ENCODE results near the gene CYSTM1. TPM values are rescaled to one million over a fixed set of nuclear protein-coding genes. Genes with fewer than 3 reads are reported as not detected.

The CYSTM1 gene
- total and polyA plus RNA-seq, 2 of the 8 experiments (the other 6 are each of a cell fraction or from before 2014, with no cell fraction given), result 25.0 to 47.8 TPM

- peaks cover 0 to 9% of the 10 kb centered on the region in 2 experiments; a peak in 1 of 4 replicates for H3K79me2 ChIP-seq (ENCODE audit: control insufficient read depth in 1 of 2, insufficient read depth in 2 of 2, low read length in 2 of 2)
- H2BK12ac ChIP-seq (ENCODE audit: low read depth, low read length), result no peak overlapping the region
- FAIRE-seq (no peak), DNase-seq (ENCODE audit: low read depth in 1 of 2, low spot score in 2 of 2) (no peak)
- no peak overlapping the region for H4K5ac ChIP-seq (ENCODE audit: insufficient read length, low read depth, low read length)
- ChIA-PET POLR2A (ENCODE audit: partially characterized antibody) (interaction anchor here (0.7 kb wide), 1 partner anchor 97 kb away, joined by 3 read pairs; no protein-coding TSS in a partner anchor), CTCF (ENCODE audit: partially characterized antibody) (interaction anchor here (1.1 to 25.9 kb wide), 4 partner anchors 6 to 115 kb away, joined by 3 to 676 read pairs (median 68); partner anchors contain the start of gene HBEGF)
- H3K18ac ChIP-seq (ENCODE audit: extremely low read depth, low read length), result no peak overlapping the region
- no peak overlapping the region for H3K14ac ChIP-seq (ENCODE audit: insufficient read length)
- H3K4me2 ChIP-seq (ENCODE audit: insufficient read depth in 1 of 2, low read depth in 2 of 2, low read length in 2 of 2), result no peak overlapping the region
- H2BK20ac ChIP-seq (ENCODE audit: low read length), result no peak overlapping the region
- peaks cover 4 to 12% of the 10 kb centered on the region in 2 experiments for H4K20me1 ChIP-seq (replicated peaks in 1 of 2; ENCODE audit: control insufficient read depth in 1 of 2, insufficient read depth in 2 of 2, low read length in 2 of 2)
- H3K9me3 ChIP-seq (ENCODE audit: insufficient read depth in 2 of 2, low read depth in 1 of 2, low read length in 1 of 2), result no peaks in the 10 kb centered on the region
- no peaks in the 10 kb centered on the region for H3K23me2 ChIP-seq (ENCODE audit: low read depth, low read length)
- H2BK120ac ChIP-seq (replicated peaks; ENCODE audit: low read depth, low read length), result no peak overlapping the region
- peaks cover 3 to 11% (median 5%) of the 10 kb centered on the region in 4 experiments; a peak in 6 of 7 replicates for H3K4me1 ChIP-seq (replicated peaks in 1 of 4; ENCODE audit: control insufficient read depth in 3 of 4, insufficient read depth in 4 of 4, low read length in 3 of 4)
- no peak overlapping the region for H3K4ac ChIP-seq (replicated peaks; ENCODE audit: insufficient read length, low read depth, low read length)
- H2BK15ac ChIP-seq (ENCODE audit: low read length), result no peak overlapping the region
- no peak overlapping the region for H3K9ac ChIP-seq (replicated peaks in 1 of 4; ENCODE audit: extremely low read depth in 1 of 4, low read depth in 3 of 4, low read length in 3 of 4)
- no peak overlapping the region for H2BK5ac ChIP-seq (ENCODE audit: low read depth, low read length)
- H3K23ac ChIP-seq (ENCODE audit: insufficient read length), result no peak overlapping the region
- H3K56ac ChIP-seq (replicated peaks; ENCODE audit: insufficient read length, low read depth, low read length), result no peak overlapping the region
- H3K4me3 ChIP-seq (ENCODE audit: extremely low read depth in 1 of 4, insufficient read depth in 2 of 4, low read depth in 3 of 4, low read length in 4 of 4), result no peak overlapping the region
- H2AK5ac ChIP-seq (ENCODE audit: low read depth, low read length), result no peak overlapping the region
- peaks cover 4% of the 10 kb centered on the region; the same call in 1 of the 2 replicates for H3K79me1 ChIP-seq (ENCODE audit: low read depth, low read length)
- H4K91ac ChIP-seq (replicated peaks; ENCODE audit: insufficient read length, low read length), result no peak overlapping the region
- 95% methylated on average over 3 of the region's 3 CpGs; no CpG with 5 or more reads in 1 of the 2 experiments for WGBS, 2 experiments (ENCODE audit: extremely low coverage in 1 of 2, insufficient coverage in 1 of 2, insufficient read length in 1 of 2, insufficient replicate concordance in 2 of 2, low coverage in 1 of 2, low lambda C conversion rate in 2 of 2, missing lambda C conversion rate in 1 of 2)
- no peak overlapping the region for H2AFZ ChIP-seq (ENCODE audit: low read length)
- no peaks in the 10 kb centered on the region for H3K36me3 ChIP-seq (ENCODE audit: control insufficient read depth in 2 of 4, insufficient read depth in 4 of 4, low read length in 3 of 4)
- H3K27me3 ChIP-seq (replicated peaks in 1 of 4; ENCODE audit: control insufficient read depth in 3 of 4, extremely low read depth in 1 of 4, insufficient read depth in 3 of 4, low read length in 3 of 4), result no peaks in the 10 kb centered on the region
- H3K27ac ChIP-seq (ENCODE audit: low read depth, low read length), result no peak overlapping the region
- no peak overlapping the region for H4K8ac ChIP-seq (ENCODE audit: extremely low read depth, insufficient read depth, low read length)
- TF ChIP-seq, protein P1, sequence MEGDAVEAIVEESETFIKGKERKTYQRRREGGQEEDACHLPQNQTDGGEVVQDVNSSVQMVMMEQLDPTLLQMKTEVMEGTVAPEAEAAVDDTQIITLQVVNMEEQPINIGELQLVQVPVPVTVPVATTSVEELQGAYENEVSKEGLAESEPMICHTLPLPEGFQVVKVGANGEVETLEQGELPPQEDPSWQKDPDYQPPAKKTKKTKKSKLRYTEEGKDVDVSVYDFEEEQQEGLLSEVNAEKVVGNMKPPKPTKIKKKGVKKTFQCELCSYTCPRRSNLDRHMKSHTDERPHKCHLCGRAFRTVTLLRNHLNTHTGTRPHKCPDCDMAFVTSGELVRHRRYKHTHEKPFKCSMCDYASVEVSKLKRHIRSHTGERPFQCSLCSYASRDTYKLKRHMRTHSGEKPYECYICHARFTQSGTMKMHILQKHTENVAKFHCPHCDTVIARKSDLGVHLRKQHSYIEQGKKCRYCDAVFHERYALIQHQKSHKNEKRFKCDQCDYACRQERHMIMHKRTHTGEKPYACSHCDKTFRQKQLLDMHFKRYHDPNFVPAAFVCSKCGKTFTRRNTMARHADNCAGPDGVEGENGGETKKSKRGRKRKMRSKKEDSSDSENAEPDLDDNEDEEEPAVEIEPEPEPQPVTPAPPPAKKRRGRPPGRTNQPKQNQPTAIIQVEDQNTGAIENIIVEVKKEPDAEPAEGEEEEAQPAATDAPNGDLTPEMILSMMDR (IDR thresholded peaks at IDR 0.05; ENCODE audit: control extremely low read depth in 1 of 3, insufficient read depth in 1 of 3, low read depth in 1 of 3, low read length in 3 of 3), result no peak
These were observed 73.4 kb downstream of the CYSTM1 start for GRCh38 chr5:140248414-140248813.

Measured in H1 (cell line).